NCI-H1092 treated with DMSO at 0.1 percent for 48 hours (cell line): ENCODE measurements around the gene NRTN.

Experiments used
- DNase-seq: peaks from one replicate; lab custom pipeline; 2025; lab: John Stamatoyannopoulos, UW

Gene NRTN

DNA sequence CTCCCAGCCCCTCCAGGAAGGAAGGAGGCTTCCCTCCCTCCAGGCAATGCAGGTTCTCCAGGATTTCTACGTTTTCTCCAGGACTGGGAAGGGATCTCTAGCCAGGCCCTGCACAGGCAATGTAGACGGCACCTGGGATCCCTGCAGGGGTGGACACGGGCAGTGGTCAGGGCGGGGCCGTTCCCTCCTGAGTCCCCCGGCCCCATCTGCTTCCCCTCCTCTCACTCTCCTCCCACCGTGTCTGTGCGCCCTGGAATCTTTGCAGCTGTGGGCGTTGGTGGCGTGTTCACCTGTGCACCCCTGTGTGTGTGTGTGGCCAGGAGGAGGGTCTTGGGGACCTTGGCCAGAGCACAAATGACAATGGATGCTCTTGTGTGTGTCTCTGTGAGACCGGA lies 10.0 kb downstream of the NRTN start:
- no peak for DNase-seq

DNA sequence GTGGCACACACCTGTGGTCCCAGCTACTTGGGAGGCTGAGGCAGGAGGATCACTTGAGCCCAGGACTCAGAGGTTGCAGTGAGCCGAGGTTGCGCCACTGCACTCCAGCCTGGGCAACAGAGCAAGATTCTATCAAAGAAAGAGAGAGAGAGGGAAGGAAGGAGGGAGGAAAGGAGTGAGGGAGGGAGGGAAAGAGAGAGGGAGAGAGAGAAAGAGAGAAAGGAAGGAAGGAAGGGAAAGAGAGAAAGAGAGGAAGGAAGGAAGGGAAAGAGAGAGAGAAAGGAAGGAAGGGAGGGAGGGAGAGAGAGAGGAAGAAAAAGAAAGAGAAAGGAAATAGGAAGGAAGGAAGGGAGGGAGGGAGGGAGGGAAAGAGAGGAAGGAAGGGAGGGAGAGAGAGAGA lies 12.4 kb downstream of the NRTN start:
- no peak for DNase-seq

DNA sequence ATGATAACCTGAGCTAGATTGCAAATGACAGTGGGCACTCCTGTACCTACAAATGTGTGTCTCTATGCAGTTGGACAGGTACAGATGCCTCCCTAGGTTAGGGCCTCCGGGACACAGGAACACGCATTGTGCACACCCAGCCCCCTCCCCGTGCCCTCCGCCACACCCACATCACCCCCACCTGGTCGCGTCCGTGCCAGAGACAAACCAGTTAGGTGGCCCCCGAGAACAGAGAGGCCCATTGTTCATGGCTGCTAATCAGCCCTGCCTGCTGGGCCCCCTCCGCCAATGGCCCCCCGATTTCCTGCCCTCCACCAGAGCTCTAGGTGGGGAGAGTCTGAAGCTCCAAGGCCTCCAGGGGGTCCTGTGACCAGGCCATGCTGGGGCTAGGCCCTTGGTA lies 13.7 kb downstream of the NRTN start:
- no peak for DNase-seq

GRCh38 chr19:5820785-5821184 lies 15.9 kb downstream of the NRTN start:
- no peak for DNase-seq

GRCh38 chr19:5821521-5822180 lies 16.8 kb downstream of the NRTN start:
- DNase-seq: no peak

- DNase-seq: no peak
These were observed 17.4 kb downstream of the NRTN start for GRCh38 chr19:5822181-5822844.

GRCh38 chr19:5823579-5824281 lies 18.9 kb downstream of the NRTN start:
- DNase-seq: no peak

GRCh38 chr19:5824751-5825150 lies 19.9 kb downstream of the NRTN start:
- DNase-seq: no peak

DNA sequence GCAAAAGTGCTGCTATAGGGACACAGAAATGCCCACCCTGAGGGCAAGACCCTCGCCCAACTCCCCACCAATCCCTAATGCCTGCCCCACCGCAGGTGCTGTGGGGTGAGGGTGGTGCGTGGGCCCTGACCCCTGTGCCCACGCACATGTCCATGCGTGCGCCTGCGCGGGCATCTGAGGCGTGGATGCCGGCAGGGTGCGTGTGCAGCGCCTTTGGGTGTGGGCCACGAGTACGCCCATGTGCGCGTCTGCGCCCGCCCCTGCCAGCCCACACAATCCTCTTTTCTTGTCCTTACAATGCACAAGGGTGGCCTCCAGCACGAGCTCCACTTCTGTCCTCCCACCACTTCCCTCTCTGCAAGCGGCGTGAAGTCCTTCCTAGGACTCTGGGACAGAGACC lies 20.3 kb downstream of the NRTN start:
- no peak for DNase-seq

GRCh38 chr19:5826531-5827341 lies 21.9 kb downstream of the NRTN start:
- peak; percentile 79 for DNase-seq

- DNase-seq: no peak
These were observed 22.5 kb downstream of the NRTN start for GRCh38 chr19:5827342-5827890.

DNA sequence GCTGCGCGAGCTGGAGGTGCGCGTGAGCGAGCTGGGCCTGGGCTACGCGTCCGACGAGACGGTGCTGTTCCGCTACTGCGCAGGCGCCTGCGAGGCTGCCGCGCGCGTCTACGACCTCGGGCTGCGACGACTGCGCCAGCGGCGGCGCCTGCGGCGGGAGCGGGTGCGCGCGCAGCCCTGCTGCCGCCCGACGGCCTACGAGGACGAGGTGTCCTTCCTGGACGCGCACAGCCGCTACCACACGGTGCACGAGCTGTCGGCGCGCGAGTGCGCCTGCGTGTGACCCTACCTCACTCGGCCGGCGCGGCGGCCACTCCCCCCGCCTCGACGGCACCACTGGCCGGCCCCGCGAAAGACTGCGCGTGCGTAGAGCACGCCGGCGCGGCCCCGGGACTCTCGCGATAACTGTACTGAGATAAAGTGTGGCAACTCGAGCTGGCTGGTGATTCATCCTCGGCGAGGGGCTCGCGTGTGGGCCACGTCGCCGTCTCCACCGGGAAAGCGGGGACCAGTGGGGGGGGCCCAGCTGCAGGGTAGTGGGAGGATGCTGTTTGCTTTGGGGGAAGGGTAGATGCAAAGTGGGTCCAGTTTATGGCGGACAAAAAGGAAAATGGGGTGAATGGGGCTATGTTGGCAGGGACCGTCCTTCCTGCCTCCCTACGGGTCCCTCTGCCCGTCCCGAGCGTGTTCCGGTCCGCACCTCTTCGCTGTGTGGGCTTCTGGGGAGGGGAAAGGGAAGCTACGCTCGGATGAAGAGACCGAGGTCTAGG lies 23.2 kb downstream of the NRTN start:
- peak; percentile 95 for DNase-seq

DNA sequence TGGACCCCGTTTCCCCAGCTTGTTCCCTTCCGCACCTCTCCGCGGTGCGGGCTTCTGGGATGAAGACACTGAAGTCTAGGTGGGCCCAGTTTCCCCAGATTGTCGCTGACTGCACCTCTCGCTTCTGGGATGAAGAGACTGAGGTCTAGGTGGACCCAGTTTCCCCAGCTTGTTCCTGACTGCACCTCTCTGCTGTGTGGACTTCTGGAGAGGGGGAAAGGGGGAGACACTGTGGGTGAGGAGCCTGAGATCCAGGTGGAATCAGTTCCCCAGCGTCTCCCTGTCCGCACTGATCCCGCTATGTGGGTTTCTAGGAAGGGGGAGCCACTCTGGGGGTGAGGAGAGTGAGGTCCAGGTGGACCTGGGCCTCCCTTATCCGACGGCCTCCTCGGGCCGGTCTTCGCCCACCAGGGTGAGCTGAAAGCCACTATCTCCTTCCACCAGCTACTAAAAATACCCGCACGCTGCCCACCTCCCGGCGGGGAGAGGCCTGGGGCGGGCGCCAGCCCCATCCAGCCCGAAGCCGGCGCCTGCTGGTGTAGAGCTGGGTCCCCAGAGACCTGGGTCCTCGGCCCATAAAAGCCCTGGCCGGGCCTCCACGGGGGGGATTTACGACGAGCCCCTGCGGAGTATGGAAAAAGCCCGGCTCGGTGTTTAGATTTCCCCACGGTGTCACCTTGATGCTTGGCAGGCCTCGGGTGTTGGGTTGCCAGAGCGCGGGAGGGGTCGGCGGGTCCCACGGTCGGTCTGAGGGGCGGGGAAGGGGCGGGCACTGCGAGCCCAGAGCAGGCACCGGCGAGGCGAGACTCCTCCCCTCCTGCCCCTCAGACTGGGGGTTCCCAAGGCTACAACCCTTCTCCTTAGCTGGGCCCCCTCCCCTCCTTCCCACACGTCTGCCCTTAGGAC lies 24.0 kb downstream of the NRTN start:
- DNase-seq: peak; percentile 88

DNA sequence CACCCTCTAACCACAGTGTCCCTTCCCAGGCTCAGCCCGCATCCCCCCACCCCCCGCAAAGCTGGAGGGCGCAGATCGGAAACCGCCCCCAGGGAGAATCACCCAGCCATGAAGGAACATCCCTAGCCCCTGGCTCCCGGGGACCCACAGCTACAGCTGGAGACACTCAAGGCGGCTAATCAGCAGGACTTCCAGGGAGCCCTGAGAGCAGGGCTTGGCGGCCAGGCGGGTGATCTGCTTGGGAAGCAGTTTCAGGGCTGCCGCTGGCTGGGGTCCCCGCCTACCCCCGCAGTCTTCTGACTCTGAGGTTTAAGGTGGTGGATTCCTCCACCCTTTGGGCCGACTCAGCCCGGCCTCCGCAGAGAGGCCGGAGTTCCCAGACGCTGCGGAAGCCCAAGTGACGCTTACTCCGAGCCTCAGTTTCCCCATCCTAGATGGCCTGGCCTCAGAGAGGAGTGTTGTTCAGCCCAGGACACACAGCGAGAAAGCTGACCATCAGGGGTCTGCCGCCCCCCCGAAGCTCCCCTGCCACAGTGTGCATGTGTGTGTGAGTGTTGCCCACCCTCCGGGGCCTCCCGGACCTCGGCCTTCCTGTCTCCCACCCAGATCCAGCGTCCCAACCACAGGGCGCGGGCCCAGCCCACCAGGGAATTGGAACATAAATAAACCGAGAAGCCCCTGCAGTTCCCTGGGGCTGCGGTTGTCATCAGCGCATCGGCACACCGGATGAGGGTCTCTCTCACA lies 24.9 kb downstream of the NRTN start:
- no peak for DNase-seq

GRCh38 chr19:5831159-5831558 lies 26.3 kb downstream of the NRTN start:
- DNase-seq: no peak

GRCh38 chr19:5832061-5832460 lies 27.2 kb downstream of the NRTN start:
- no peak for DNase-seq

DNA sequence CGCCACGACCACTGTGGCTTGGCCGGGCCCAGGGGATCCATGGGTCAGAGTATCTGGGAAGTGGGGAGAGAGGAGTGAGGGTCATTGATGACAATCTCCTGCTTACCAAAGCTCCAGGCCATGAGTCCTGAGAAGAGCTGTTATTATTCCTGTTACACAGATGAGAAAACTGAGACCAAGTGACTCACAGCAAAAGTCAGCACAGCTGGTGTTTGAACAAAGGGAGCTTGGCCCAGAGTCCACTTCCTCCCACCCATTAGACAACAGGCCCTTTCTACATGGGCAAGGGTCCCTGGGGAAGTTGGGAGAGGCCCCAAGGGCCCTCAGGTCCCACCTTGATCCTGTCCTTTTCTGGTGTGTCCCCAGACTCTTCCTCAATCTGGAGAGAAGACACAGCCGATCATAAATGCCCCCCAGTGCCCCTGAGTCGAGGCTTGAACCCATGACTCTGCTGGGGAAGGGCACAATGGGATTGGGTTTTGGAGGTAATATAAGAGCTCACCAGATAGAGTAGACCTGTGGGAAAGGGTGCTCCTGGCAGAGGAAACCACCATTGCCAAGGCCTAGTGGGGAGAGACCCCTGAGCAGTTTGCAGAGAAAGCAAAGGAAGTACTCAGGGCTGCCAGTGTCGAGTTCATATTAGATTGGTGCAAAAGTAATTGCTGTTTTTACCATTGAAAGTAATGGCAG lies 27.8 kb downstream of the NRTN start:
- DNase-seq: no peak

DNA sequence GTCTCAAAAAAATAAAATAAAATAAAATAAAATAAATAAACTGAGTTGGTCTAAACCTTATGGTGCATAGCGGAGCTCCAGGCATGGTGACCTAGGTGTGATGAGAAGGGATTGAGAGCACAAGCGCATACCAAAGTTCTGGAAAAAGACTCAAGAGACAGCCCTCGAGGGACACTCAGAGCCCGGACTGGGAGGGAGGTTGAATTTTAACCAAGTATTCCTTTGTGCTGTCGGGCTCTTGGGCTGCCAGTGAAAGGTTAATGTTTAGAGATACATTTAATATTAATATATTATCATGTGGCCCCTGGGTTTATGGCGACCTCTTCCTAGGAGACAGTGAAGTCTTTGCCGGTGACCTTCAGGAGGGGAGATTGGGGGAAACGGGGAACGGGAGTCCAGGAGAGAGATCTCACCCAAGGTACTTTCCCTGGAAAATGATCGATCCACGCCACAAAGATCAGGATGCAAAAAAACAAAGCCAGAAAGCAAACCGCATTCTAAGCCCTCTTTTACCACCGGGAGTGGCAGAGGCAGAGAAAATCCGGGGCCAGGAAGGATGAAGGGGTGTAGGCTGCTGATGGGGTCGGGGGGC lies 33.0 kb downstream of the NRTN start:
- DNase-seq: no peak
